H9 (cell line): ENCODE results near the gene WDR91. TPM values are rescaled to one million over a fixed set of nuclear protein-coding genes. Genes with fewer than 3 reads are reported as not detected.

Source experiments
- DNase-seq: peaks from one replicate; pipeline ENCODE4 v3.0.0-alpha.2; 2017
- H2AFZ ChIP-seq: one replicate; pipeline ENCODE4 v1.6.1; 2013; ENCODE audit warnings: mild to moderate bottlenecking, low read length, control low read depth, moderate library complexity
- H2AK5ac ChIP-seq: 2 replicates; pipeline ENCODE4 v1.6.1; 2013; ENCODE audit warnings: low read length, control low read depth, mixed read lengths; ENCODE audit not compliant: insufficient read length
- H2BK120ac ChIP-seq: one replicate; pipeline ENCODE4 v1.6.1; 2013; ENCODE audit warnings: low read depth, mild to moderate bottlenecking, low read length, control low read depth, inconsistent platforms; ENCODE audit not compliant: poor library complexity, severe bottlenecking
- H2BK12ac ChIP-seq: 2 replicates; pipeline ENCODE4 v1.6.1; 2013; ENCODE audit warnings: low read length, control low read depth, mixed read lengths, low read depth; ENCODE audit not compliant: insufficient read length
- H2BK15ac ChIP-seq: 2 replicates; pipeline ENCODE4 v1.6.1; 2013; ENCODE audit warnings: low read depth, low read length, control low read depth
- H2BK20ac ChIP-seq: one replicate; pipeline ENCODE4 v1.6.1; 2013; ENCODE audit warnings: low read depth, mild to moderate bottlenecking, low read length, control low read depth, inconsistent platforms; ENCODE audit not compliant: poor library complexity, severe bottlenecking
- H2BK5ac ChIP-seq: 2 replicates; pipeline ENCODE4 v1.6.1; 2013; ENCODE audit warnings: low read length, control low read depth, mixed read lengths; ENCODE audit not compliant: insufficient read length
- H3K14ac ChIP-seq: 2 replicates; pipeline ENCODE4 v1.6.1; 2013; ENCODE audit warnings: low read length, control low read depth; ENCODE audit not compliant: insufficient read depth
- H3K18ac ChIP-seq: 2 replicates; pipeline ENCODE4 v1.6.1; 2013; ENCODE audit warnings: low read depth, mild to moderate bottlenecking, mixed read lengths, low read length, control low read depth; ENCODE audit not compliant: insufficient read length
- H3K23ac ChIP-seq: 2 replicates; pipeline ENCODE4 v1.6.1; 2013; ENCODE audit warnings: low read length, control low read depth, mixed read lengths, low read depth; ENCODE audit not compliant: insufficient read length
- H3K23me2 ChIP-seq: 2 replicates; pipeline ENCODE4 v1.6.1; 2013; ENCODE audit warnings: low read depth, mild to moderate bottlenecking, mixed read lengths, low read length, control low read depth; ENCODE audit not compliant: insufficient read length, poor library complexity, severe bottlenecking
- H3K27ac ChIP-seq: 2 replicates; pipeline ENCODE4 v1.5.1; 2013; ENCODE audit warnings: low read length, control low read depth, mixed read lengths, low read depth; ENCODE audit not compliant: insufficient read length
- H3K27me3 ChIP-seq: 2 replicates; pipeline ENCODE4 v1.6.1; 2013; ENCODE audit warnings: low read length, control low read depth, inconsistent platforms; ENCODE audit not compliant: insufficient read depth
- H3K4ac ChIP-seq: 2 replicates; pipeline ENCODE4 v1.6.1; 2013; ENCODE audit warnings: low read depth, mild to moderate bottlenecking, control low read depth, inconsistent platforms, low read length, moderate library complexity
- H3K4me1 ChIP-seq: 2 replicates; pipeline ENCODE4 v1.6.1; 2013; ENCODE audit warnings: low read length, control low read depth, inconsistent platforms; ENCODE audit not compliant: insufficient read depth
- H3K4me2 ChIP-seq: 2 replicates; pipeline ENCODE4 v1.6.1; 2013; ENCODE audit warnings: low read length, control low read depth, mixed read lengths; ENCODE audit not compliant: insufficient read length, insufficient read depth
- H3K56ac ChIP-seq: 2 replicates; pipeline ENCODE4 v1.6.1; 2013; ENCODE audit warnings: low read depth, mild to moderate bottlenecking, mixed read lengths, low read length, control low read depth; ENCODE audit not compliant: insufficient read length
- H3K79me1 ChIP-seq: 2 replicates; pipeline ENCODE4 v1.6.1; 2013; ENCODE audit warnings: low read depth, mild to moderate bottlenecking, moderate library complexity, low read length, control low read depth, inconsistent platforms; ENCODE audit not compliant: insufficient read depth, poor library complexity, severe bottlenecking
- H3K79me2 ChIP-seq: 2 replicates; pipeline ENCODE4 v1.6.1; 2013; ENCODE audit warnings: low read length, control low read depth, inconsistent platforms; ENCODE audit not compliant: insufficient read depth
- H3K9ac ChIP-seq: 2 replicates; pipeline ENCODE4 v1.6.1; 2013; ENCODE audit warnings: low read length, control low read depth, mixed read lengths; ENCODE audit not compliant: insufficient read length; ENCODE audit errors: extremely low read depth
- H3K9me3 ChIP-seq: one replicate; pipeline ENCODE4 v1.6.1; 2013; ENCODE audit warnings: low read depth, low read length, inconsistent platforms; ENCODE audit not compliant: control insufficient read depth
- H3T11ph ChIP-seq: one replicate; pipeline ENCODE4 v1.6.1; 2013; ENCODE audit warnings: mild to moderate bottlenecking, low read length, control low read depth, inconsistent platforms
- H4K20me1 ChIP-seq: one replicate; pipeline ENCODE4 v1.6.1; 2013; ENCODE audit not compliant: control insufficient read depth, insufficient read length, insufficient read depth
- H4K5ac ChIP-seq: 2 replicates; pipeline ENCODE4 v1.6.1; 2013; ENCODE audit warnings: low read depth, mild to moderate bottlenecking, mixed read lengths, low read length, control low read depth; ENCODE audit not compliant: insufficient read length
- H4K8ac ChIP-seq: replicated peaks from 2 replicates; pipeline ENCODE4 v1.6.1; 2013; ENCODE audit warnings: low read length, control low read depth, mixed read lengths, low read depth; ENCODE audit not compliant: insufficient read length
- H4K91ac ChIP-seq: 2 replicates; pipeline ENCODE4 v1.6.1; 2013; ENCODE audit warnings: low read depth, mild to moderate bottlenecking, moderate library complexity, mixed read lengths, low read length, control low read depth; ENCODE audit not compliant: insufficient read length
- H3K27ac Mint-ChIP-seq, 3 experiments: 2 replicates in 2 of 3; 3 replicates in 1 of 3; pipeline ENCODE4 v1.8.0; 2020 to 2021; ENCODE audit warnings: mixed read lengths in 3 of 3, mild to moderate bottlenecking in 1 of 3, moderate library complexity in 1 of 3
- H3K27me3 Mint-ChIP-seq: 2 replicates; pipeline ENCODE4 v1.8.0; 2021; ENCODE audit warnings: low read depth, mild to moderate bottlenecking, moderate library complexity, mixed read lengths
- H3K36me3 Mint-ChIP-seq, 3 experiments: 2 replicates in 2 of 3; 3 replicates in 1 of 3; pipeline ENCODE4 v1.8.0; 2020 to 2021; ENCODE audit warnings: low read depth in 3 of 3, mixed read lengths in 3 of 3; ENCODE audit not compliant: insufficient read depth in 1 of 3
- H3K4me1 Mint-ChIP-seq, 2 experiments: 2 replicates each; pipeline ENCODE4 v1.8.0; 2020; ENCODE audit warnings: mixed read lengths in 2 of 2
- H3K4me3 Mint-ChIP-seq, 2 experiments: 2 replicates in 1 of 2; 3 replicates in 1 of 2; pipeline ENCODE4 v1.8.0; 2020 to 2021; ENCODE audit warnings: mild to moderate bottlenecking in 2 of 2, mixed read lengths in 2 of 2, moderate library complexity in 1 of 2
- H3K9me3 Mint-ChIP-seq, 2 experiments: 2 replicates in 1 of 2; 3 replicates in 1 of 2; pipeline ENCODE4 v1.8.0; 2020; ENCODE audit warnings: mild to moderate bottlenecking in 2 of 2, mixed read lengths in 2 of 2, moderate library complexity in 1 of 2
- WGBS: extraction: QIAGEN DNeasy Blood & Tissue Kit; methylation state at CpG from one replicate; pipeline ENCODE4 v1.1.7; 2013; ENCODE audit warnings: missing lambda C conversion rate, low lambda C conversion rate, mixed read lengths; ENCODE audit not compliant: insufficient read length; ENCODE audit errors: extremely low coverage; 5-methylcytosine and 5-hydroxymethylcytosine counted together
- total RNA-seq: library from RNA; stranded (reverse); gene quantifications from 2 replicates; pipeline ENCODE4 v1.2.1, GENCODE V29; 2021
- TF ChIP-seq, protein P1 (sequence below): fragments of 200-600 bp; sonication (generic); conservative IDR thresholded peaks from 3 replicates; pipeline ENCODE4 v1.8.0; 2021; ENCODE audit warnings: antibody characterized with exemption, mild to moderate bottlenecking

The WDR91 gene
- total RNA-seq, 1 experiment from 2014 or later: 9.4 TPM

DNA sequence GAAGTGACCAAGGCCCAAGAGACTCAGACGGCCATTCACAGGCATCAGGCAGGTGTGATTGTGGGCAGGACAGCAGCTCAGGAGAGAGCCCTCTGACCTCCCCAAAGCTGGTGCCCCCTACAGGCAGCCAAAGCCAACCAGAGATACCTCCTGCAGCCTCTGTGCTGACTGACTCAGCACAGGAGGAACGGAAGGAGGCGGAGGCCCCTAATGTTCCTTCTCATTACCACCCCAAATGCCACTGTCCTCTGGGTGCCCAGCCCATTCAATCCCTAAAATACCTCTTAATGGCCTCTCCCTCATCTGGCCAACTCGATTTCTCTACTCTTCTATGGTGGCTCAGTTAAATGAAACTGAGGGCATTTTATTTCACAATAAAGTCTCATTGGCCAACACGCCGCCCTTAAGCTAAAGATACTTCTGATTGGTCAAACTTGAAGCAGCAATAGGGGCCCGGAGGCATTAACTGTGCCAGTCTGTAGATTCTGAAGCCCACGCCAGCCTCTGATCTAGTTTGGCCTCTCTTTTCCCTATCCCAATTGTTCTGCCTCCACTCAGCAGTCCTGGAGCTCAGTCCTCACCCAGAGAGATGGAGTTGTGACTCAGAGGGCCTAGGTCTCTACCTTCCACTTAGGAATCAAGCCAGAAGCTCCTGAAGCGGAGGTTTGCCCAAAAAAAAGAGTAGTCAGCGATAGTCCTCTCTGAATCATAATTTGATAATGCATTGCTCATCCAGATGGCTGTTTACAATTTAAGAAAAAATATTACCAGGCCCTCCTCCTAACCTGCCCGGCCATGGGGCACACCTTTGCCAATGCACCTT lies 42.0 kb downstream of the WDR91 start:
- peak; percentile 86 for DNase-seq
- H4K91ac ChIP-seq: no peak overlapping the region
- no peak overlapping the region for H3K56ac ChIP-seq
- H4K5ac ChIP-seq: no peak overlapping the region
- H2BK5ac ChIP-seq: no peak overlapping the region
- H3K14ac ChIP-seq: 0 out of 2 replicates have a peak overlapping the region, but pooled peaks have one; percentile 91
- H3T11ph ChIP-seq: no peak overlapping the region
- H2BK15ac ChIP-seq: no peak overlapping the region
- peak overlapping the region; percentile 90 to 95 (median 94) for H3K27ac Mint-ChIP-seq
- H3K4me2 ChIP-seq: peak overlapping the region; percentile 69
- H3K23ac ChIP-seq: no peak overlapping the region
- TF ChIP-seq, protein P1, sequence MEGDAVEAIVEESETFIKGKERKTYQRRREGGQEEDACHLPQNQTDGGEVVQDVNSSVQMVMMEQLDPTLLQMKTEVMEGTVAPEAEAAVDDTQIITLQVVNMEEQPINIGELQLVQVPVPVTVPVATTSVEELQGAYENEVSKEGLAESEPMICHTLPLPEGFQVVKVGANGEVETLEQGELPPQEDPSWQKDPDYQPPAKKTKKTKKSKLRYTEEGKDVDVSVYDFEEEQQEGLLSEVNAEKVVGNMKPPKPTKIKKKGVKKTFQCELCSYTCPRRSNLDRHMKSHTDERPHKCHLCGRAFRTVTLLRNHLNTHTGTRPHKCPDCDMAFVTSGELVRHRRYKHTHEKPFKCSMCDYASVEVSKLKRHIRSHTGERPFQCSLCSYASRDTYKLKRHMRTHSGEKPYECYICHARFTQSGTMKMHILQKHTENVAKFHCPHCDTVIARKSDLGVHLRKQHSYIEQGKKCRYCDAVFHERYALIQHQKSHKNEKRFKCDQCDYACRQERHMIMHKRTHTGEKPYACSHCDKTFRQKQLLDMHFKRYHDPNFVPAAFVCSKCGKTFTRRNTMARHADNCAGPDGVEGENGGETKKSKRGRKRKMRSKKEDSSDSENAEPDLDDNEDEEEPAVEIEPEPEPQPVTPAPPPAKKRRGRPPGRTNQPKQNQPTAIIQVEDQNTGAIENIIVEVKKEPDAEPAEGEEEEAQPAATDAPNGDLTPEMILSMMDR: peak; percentile 70
- H4K20me1 ChIP-seq: no peaks in the 10 kb centered on the region
- H3K27me3 ChIP-seq: no peaks in the 10 kb centered on the region
- H3K27ac ChIP-seq: no peak overlapping the region
- no peak overlapping the region for H2AFZ ChIP-seq
- no peak overlapping the region for H2BK20ac ChIP-seq
- peaks cover 41 to 48% (median 47%) of the 10 kb centered on the region in 3 experiments; a peak in 6 of 7 replicates for H3K36me3 Mint-ChIP-seq
- H2BK120ac ChIP-seq: no peak overlapping the region
- no peaks in the 10 kb centered on the region for H3K9me3 Mint-ChIP-seq
- H3K27me3 Mint-ChIP-seq: no peaks in the 10 kb centered on the region
- peak overlapping the region; percentile 82 to 84 for H3K4me3 Mint-ChIP-seq
- no CpG with 5 or more reads among the region's 11 CpGs for WGBS
- no peak overlapping the region for H4K8ac ChIP-seq
- H3K4me1 Mint-ChIP-seq: peaks cover 30 to 31% of the 10 kb centered on the region in 2 experiments
- H3K9ac ChIP-seq: peak overlapping the region; percentile 70
- no peaks in the 10 kb centered on the region for H3K9me3 ChIP-seq
- H2BK12ac ChIP-seq: no peak overlapping the region
- H3K79me2 ChIP-seq: no peaks in the 10 kb centered on the region; the same call in 1 of the 2 replicates
- no peak overlapping the region for H3K4ac ChIP-seq
- peaks cover 8% of the 10 kb centered on the region for H3K23me2 ChIP-seq
- no peak overlapping the region for H2AK5ac ChIP-seq
- H3K4me1 ChIP-seq: 0 out of 2 replicates have a peak, but pooled peaks cover 2% of the 10 kb centered on the region
- no peak overlapping the region for H3K18ac ChIP-seq
- no peaks in the 10 kb centered on the region for H3K79me1 ChIP-seq
